Liver (tissue), 9 donors: ENCODE measurements around the gene OR3A3. TPM values are rescaled to one million over a fixed set of nuclear protein-coding genes. Genes with fewer than 3 reads are reported as not detected.
"Not testable (repeated sequence)": the region's sequence is repeated elsewhere in the genome, so short reads cannot be mapped to it uniquely, and the experiment has no call there.

Experiments used
- DNase-seq: peaks from one replicate; pipeline ENCODE4 v3.0.0-alpha.2; 2017; ENCODE audit warnings: low spot score
- H3K27ac ChIP-seq, 2 donors: one replicate each; pipeline ENCODE4 v1.7.0; 2013; ENCODE audit warnings: inconsistent platforms in 2 of 2, low read length in 2 of 2, control low read depth in 1 of 2, low read depth in 1 of 2, mild to moderate bottlenecking in 1 of 2
- H3K27me3 ChIP-seq, 4 donors: one replicate each; pipeline versions ENCODE4 v1.6.1 to v1.7.0; 2013; ENCODE audit warnings: low read length in 3 of 4, inconsistent platforms in 1 of 4, mild to moderate bottlenecking in 1 of 4, moderate library complexity in 1 of 4; ENCODE audit not compliant: control insufficient read depth in 4 of 4, insufficient read depth in 4 of 4
- H3K36me3 ChIP-seq, 4 donors: one replicate each; pipeline versions ENCODE4 v1.6.1 to v1.7.0; 2013; ENCODE audit warnings: low read length in 3 of 4, mild to moderate bottlenecking in 3 of 4, low read depth in 1 of 4, moderate library complexity in 1 of 4; ENCODE audit not compliant: control insufficient read depth in 4 of 4, insufficient read depth in 3 of 4
- H3K4me1 ChIP-seq, 4 donors: one replicate each; pipeline versions ENCODE4 v1.6.1 to v1.7.0; 2013; ENCODE audit warnings: low read length in 3 of 4, mild to moderate bottlenecking in 3 of 4, moderate library complexity in 1 of 4; ENCODE audit not compliant: control insufficient read depth in 4 of 4, insufficient read depth in 4 of 4
- H3K4me3 ChIP-seq, 3 donors: one replicate each; pipeline versions ENCODE4 v1.6.1 to v1.7.0; 2013; ENCODE audit warnings: low read length in 3 of 3, control low read depth in 1 of 3, low read depth in 1 of 3, mild to moderate bottlenecking in 1 of 3
- H3K9ac ChIP-seq, 2 donors: one replicate each; pipeline ENCODE4 v1.7.0; 2013; ENCODE audit warnings: low read length in 2 of 2, mild to moderate bottlenecking in 2 of 2, moderate library complexity in 2 of 2, control low read depth in 1 of 2, low read depth in 1 of 2
- H3K9me3 ChIP-seq, 4 donors: one replicate each; pipeline versions ENCODE4 v1.6.1 to v1.7.0; 2013; ENCODE audit warnings: low read length in 3 of 4; ENCODE audit not compliant: control insufficient read depth in 4 of 4
- EGR1 ChIP-seq, 2 donors: IDR thresholded peaks; 2 replicates each; pipeline ENCODE4 v1.6.1; 2016 to 2018; ENCODE audit warnings: antibody characterized with exemption in 2 of 2, low read depth in 2 of 2
- FOXA1 ChIP-seq: IDR thresholded peaks from 2 replicates; pipeline ENCODE4 v1.6.1; 2016; ENCODE audit warnings: antibody characterized with exemption
- FOXA2 ChIP-seq: IDR thresholded peaks from 2 replicates; pipeline ENCODE4 v1.6.1; 2016; ENCODE audit warnings: antibody characterized with exemption
- GABPA ChIP-seq, 2 donors: IDR thresholded peaks in 1 of 2; conservative IDR thresholded peaks in 1 of 2; 2 replicates each; pipeline ENCODE4 v1.6.1; 2016; ENCODE audit warnings: antibody characterized with exemption in 2 of 2, mild to moderate bottlenecking in 1 of 2, moderate library complexity in 1 of 2
- HNF4A ChIP-seq, 2 donors: conservative IDR thresholded peaks; 2 replicates each; pipeline ENCODE4 v1.6.1; 2016; ENCODE audit warnings: antibody characterized with exemption in 2 of 2, mild to moderate bottlenecking in 2 of 2
- HNF4G ChIP-seq: IDR thresholded peaks from 2 replicates; pipeline ENCODE4 v1.6.1; 2016; ENCODE audit warnings: antibody characterized with exemption
- JUND ChIP-seq, 2 donors: IDR thresholded peaks; 2 replicates each; pipeline ENCODE4 v1.6.1; 2016; ENCODE audit warnings: antibody characterized with exemption in 2 of 2
- NR2F2 ChIP-seq: IDR thresholded peaks from 2 replicates; pipeline ENCODE4 v1.6.1; 2016; ENCODE audit warnings: antibody characterized with exemption
- RAD21 ChIP-seq, 2 donors: IDR thresholded peaks; 2 replicates each; pipeline ENCODE4 v1.6.1; 2016; ENCODE audit warnings: antibody characterized with exemption in 2 of 2, mild to moderate bottlenecking in 2 of 2
- REST ChIP-seq: IDR thresholded peaks from 2 replicates; pipeline ENCODE4 v1.6.1; 2016; ENCODE audit warnings: antibody characterized with exemption, mild to moderate bottlenecking
- RXRA ChIP-seq, 2 donors: IDR thresholded peaks; 2 replicates each; pipeline ENCODE4 v1.6.1; 2017 to 2018; ENCODE audit warnings: antibody characterized with exemption in 2 of 2, mild to moderate bottlenecking in 1 of 2
- SP1 ChIP-seq: IDR thresholded peaks from 2 replicates; pipeline ENCODE4 v1.6.1; 2018; ENCODE audit warnings: antibody characterized with exemption, mild to moderate bottlenecking
- TAF1 ChIP-seq: conservative IDR thresholded peaks from 2 replicates; pipeline ENCODE4 v1.6.1; 2016; ENCODE audit warnings: antibody characterized with exemption, mild to moderate bottlenecking
- YY1 ChIP-seq: IDR thresholded peaks from 2 replicates; pipeline ENCODE4 v1.6.1; 2016; ENCODE audit warnings: antibody characterized with exemption, mild to moderate bottlenecking
- WGBS: extraction: QIAGEN DNeasy Blood & Tissue Kit; methylation state at CpG from one replicate; pipeline ENCODE4 v1.1.7; 2013; 5-methylcytosine and 5-hydroxymethylcytosine counted together
- polyA plus RNA-seq, 2 donors: library from polyadenylated mRNA; stranded (reverse) in 1 of 2; unstranded in 1 of 2; fragments of 200-250 nt in 1 of 2; fragments of >200 nt in 1 of 2; fragmentation: Nextera tagmentation in 1 of 2; extraction: Ambion mirVana in 1 of 2; gene quantifications; one replicate each; pipeline versions ENCODE4 v1.2.1 to v1.2.3, GENCODE V29; 2013 to 2015
- total RNA-seq, 2 donors: library from RNA; depleted of rRNA; stranded (reverse); fragments of >200 nt; gene quantifications; one replicate each; pipeline ENCODE4 v1.2.3, GENCODE V29; 2014
- TF ChIP-seq, protein P1 (sequence below): IDR thresholded peaks from 2 replicates; pipeline ENCODE4 v1.6.1; 2016; ENCODE audit warnings: antibody characterized with exemption
- TF ChIP-seq, protein P2 (sequence below): IDR thresholded peaks from 2 replicates; pipeline ENCODE4 v1.6.1; 2016; ENCODE audit warnings: antibody characterized with exemption
- TF ChIP-seq, protein P3 (sequence below): IDR thresholded peaks from 2 replicates; pipeline ENCODE4 v1.6.1; 2016; ENCODE audit warnings: antibody characterized with exemption
- TF ChIP-seq, protein P4 (sequence below): fragments of 150-350 bp; IDR thresholded peaks from 2 replicates; pipeline ENCODE4 v1.5.1; 2017; ENCODE audit warnings: improper control_type of control experiment, low read depth, low read length; ENCODE audit not compliant: missing input control
- donor health status: healthy.
- donor health status: healthy.
- donor health status: healthy.
- donor health status: healthy.
- donor health status: healthy.

The OR3A3 gene
- total RNA-seq (not detected), polyA plus RNA-seq (not detected)

DNA sequence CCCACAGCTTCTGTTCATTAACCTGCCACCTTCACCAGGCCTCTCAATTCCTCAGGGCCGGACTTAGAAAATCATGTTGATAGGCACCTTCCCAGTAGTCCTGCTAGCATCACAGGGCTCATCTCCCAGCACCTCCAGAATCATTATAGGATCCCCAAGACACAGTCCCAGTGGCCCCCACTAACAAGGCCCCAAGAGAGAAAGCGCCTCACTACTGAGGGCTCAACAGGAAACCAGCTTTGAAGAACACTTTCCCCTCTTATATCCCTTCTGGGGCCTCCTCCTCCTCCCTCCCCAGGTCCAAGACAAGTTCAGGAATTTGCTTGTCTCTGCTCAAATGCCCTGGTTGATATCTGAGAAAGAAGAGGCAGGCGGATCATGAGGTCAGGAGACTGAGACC, at the start of gene OR3A3:
Gene OR3A3 (plus strand): TSS at position 301 of the 400 bp plus-strand sequence.
- 91% methylated on average over 3 of the region's 3 CpGs for WGBS
- H3K27me3 ChIP-seq = no peaks in the 10 kb centered on the region
- no peaks in the 10 kb centered on the region for H3K36me3 ChIP-seq
- no peaks in the 10 kb centered on the region for H3K4me1 ChIP-seq
- no peak for DNase-seq
- no peak within 1 kb of the TSS for H3K4me3 ChIP-seq
- TF ChIP-seq HNF4G (no peak), GABPA (IDR thresholded peaks at IDR 0.05 in 1 of 2, conservative IDR thresholded peaks at IDR 0.05 in 1 of 2) (no peak), HNF4A (conservative IDR thresholded peaks at IDR 0.05) (no peak), NR2F2 (no peak), FOXA2 (no peak), RAD21 (IDR thresholded peaks at IDR 0.05) (no peak), JUND (IDR thresholded peaks at IDR 0.05) (no peak), TAF1 (no peak), YY1 (no peak), EGR1 (IDR thresholded peaks at IDR 0.05; ENCODE audit: low read depth in 2 of 2) (no peak), RXRA (IDR thresholded peaks at IDR 0.05) (no peak), SP1 (no peak), REST (no peak), FOXA1 (no peak)
- TF ChIP-seq, protein P1, sequence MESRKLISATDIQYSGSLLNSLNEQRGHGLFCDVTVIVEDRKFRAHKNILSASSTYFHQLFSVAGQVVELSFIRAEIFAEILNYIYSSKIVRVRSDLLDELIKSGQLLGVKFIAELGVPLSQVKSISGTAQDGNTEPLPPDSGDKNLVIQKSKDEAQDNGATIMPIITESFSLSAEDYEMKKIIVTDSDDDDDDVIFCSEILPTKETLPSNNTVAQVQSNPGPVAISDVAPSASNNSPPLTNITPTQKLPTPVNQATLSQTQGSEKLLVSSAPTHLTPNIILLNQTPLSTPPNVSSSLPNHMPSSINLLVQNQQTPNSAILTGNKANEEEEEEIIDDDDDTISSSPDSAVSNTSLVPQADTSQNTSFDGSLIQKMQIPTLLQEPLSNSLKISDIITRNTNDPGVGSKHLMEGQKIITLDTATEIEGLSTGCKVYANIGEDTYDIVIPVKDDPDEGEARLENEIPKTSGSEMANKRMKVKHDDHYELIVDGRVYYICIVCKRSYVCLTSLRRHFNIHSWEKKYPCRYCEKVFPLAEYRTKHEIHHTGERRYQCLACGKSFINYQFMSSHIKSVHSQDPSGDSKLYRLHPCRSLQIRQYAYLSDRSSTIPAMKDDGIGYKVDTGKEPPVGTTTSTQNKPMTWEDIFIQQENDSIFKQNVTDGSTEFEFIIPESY = no peak
- TF ChIP-seq, protein P2, sequence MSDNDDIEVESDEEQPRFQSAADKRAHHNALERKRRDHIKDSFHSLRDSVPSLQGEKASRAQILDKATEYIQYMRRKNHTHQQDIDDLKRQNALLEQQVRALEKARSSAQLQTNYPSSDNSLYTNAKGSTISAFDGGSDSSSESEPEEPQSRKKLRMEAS = no peak
- TF ChIP-seq, protein P3, sequence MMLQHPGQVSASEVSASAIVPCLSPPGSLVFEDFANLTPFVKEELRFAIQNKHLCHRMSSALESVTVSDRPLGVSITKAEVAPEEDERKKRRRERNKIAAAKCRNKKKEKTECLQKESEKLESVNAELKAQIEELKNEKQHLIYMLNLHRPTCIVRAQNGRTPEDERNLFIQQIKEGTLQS = no peak
- TF ChIP-seq, protein P4, sequence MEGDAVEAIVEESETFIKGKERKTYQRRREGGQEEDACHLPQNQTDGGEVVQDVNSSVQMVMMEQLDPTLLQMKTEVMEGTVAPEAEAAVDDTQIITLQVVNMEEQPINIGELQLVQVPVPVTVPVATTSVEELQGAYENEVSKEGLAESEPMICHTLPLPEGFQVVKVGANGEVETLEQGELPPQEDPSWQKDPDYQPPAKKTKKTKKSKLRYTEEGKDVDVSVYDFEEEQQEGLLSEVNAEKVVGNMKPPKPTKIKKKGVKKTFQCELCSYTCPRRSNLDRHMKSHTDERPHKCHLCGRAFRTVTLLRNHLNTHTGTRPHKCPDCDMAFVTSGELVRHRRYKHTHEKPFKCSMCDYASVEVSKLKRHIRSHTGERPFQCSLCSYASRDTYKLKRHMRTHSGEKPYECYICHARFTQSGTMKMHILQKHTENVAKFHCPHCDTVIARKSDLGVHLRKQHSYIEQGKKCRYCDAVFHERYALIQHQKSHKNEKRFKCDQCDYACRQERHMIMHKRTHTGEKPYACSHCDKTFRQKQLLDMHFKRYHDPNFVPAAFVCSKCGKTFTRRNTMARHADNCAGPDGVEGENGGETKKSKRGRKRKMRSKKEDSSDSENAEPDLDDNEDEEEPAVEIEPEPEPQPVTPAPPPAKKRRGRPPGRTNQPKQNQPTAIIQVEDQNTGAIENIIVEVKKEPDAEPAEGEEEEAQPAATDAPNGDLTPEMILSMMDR = no peak
- no peak within 1 kb of the TSS for H3K27ac ChIP-seq
- no peak within 1 kb of the TSS for H3K9ac ChIP-seq
- peaks cover 0 to 10% (median 2%) of the 10 kb centered on the region in 4 donors for H3K9me3 ChIP-seq

DNA sequence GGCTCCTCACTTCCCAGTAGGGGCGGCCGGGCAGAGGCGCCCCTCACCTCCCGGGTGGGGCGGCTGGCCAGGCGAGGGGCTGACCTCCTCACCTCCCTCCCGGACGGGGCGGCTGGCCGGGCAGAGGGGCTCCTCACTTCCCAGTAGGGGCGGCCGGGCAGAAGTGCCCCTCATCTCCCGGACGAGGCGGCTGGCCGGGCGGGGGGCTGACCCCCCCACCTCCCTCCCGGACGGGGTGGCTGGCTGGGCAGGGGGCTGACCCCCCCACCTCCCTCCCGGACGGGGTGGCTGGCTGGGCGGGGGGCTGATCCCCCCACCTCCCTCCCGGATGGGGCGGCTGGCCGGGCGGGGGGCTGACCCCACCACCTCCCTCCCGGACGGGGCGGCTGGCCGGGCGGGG, 40.0 kb upstream of the OR3A3 start:
- H3K9me3 ChIP-seq, H3K4me1 ChIP-seq, H3K9ac ChIP-seq, H3K27me3 ChIP-seq, H3K36me3 ChIP-seq, DNase-seq, H3K27ac ChIP-seq, H3K4me3 ChIP-seq: not testable (repeated sequence)
- WGBS = 96% methylated on average over 31 of the region's 31 CpGs
